MCF 10A (cell line): ENCODE data around the gene OR11H7. TPM values are rescaled to one million over a fixed set of nuclear protein-coding genes. Genes with fewer than 3 reads are reported as not detected.

Experiments used
- BruUV-seq: library from RNA; stranded (reverse); fragments of 400-500 nt; replicated peaks from 2 replicates; lab custom pipeline; 2021; lab: Mats Ljungman, UMichigan
- CTCF ChIA-PET: fragments of 300-600 bp; sonication (Branson Sonifier 250); formaldehyde crosslinking; extraction: SDS; loops from one replicate; lab custom pipeline; 2021; ENCODE audit warnings: antibody characterized with exemption, inconsistent platforms; lab: Yijun Ruan, JAX
- POLR2A ChIA-PET: fragments of 300-600, 350-650 bp; sonication (Branson Sonifier 250); formaldehyde crosslinking; extraction: SDS; loops from one replicate; lab custom pipeline; 2020; ENCODE audit warnings: antibody characterized with exemption, inconsistent platforms; lab: Yijun Ruan, JAX
- DNase-seq: peaks from one replicate; pipeline ENCODE4 v3.0.0-alpha.2; 2018; ENCODE audit not compliant: unreplicated experiment
- H3K27ac Mint-ChIP-seq: one replicate; pipeline ENCODE4 v1.8.0; 2022; ENCODE audit warnings: mild to moderate bottlenecking, low read depth, mixed read lengths; ENCODE audit not compliant: unreplicated experiment
- H3K27me3 Mint-ChIP-seq: one replicate; pipeline ENCODE4 v1.8.0; 2022; ENCODE audit warnings: mixed read lengths; ENCODE audit not compliant: insufficient read depth, unreplicated experiment
- H3K36me3 Mint-ChIP-seq: one replicate; pipeline ENCODE4 v1.8.0; 2022; ENCODE audit warnings: mild to moderate bottlenecking, moderate library complexity, mixed read lengths; ENCODE audit not compliant: insufficient read depth, unreplicated experiment
- H3K4me1 Mint-ChIP-seq: one replicate; pipeline ENCODE4 v1.8.0; 2022; ENCODE audit warnings: mixed read lengths; ENCODE audit not compliant: insufficient read depth, unreplicated experiment
- H3K4me3 Mint-ChIP-seq: one replicate; pipeline ENCODE4 v1.8.0; 2022; ENCODE audit warnings: mild to moderate bottlenecking, moderate library complexity, mixed read lengths; ENCODE audit not compliant: unreplicated experiment
- H3K9me3 Mint-ChIP-seq: one replicate; pipeline ENCODE4 v1.8.0; 2022; ENCODE audit warnings: mixed read lengths; ENCODE audit not compliant: unreplicated experiment
- CTCF ChIP-seq: fragments of 200-600 bp; IDR thresholded peaks from one replicate; pipeline ENCODE4 v1.8.0; 2022; ENCODE audit warnings: antibody characterized with exemption, mild to moderate bottlenecking; ENCODE audit not compliant: unreplicated experiment
- intact Hi-C: fragments of 100-400 bp; cut with micrococcal nuclease; formaldehyde crosslinking; loops from 2 replicates; pipeline ENCODE4 v1.14.1; 2022
- total RNA-seq: library from RNA; stranded (reverse); gene quantifications from 2 replicates; pipeline ENCODE4 v1.2.3, GENCODE V29; 2022

The OR11H7 gene
- total RNA-seq, 1 experiment from 2014 or later, result not detected

GRCh38 chr14:20195911-20196310, 32.9 kb upstream of the OR11H7 start:
- peaks cover 79% of the 10 kb centered on the region for H3K27me3 Mint-ChIP-seq
- DNase-seq, result peak; percentile 8
- no peaks in the 10 kb centered on the region for H3K9me3 Mint-ChIP-seq
- peaks cover 6% of the 10 kb centered on the region for H3K4me1 Mint-ChIP-seq
- intact Hi-C loops, result no loop called here
- POLR2A ChIA-PET, result no interaction called here
- H3K36me3 Mint-ChIP-seq, result no peaks in the 10 kb centered on the region
- no peak overlapping the region for H3K4me3 Mint-ChIP-seq
- no TSS peak for BruUV-seq
- TF ChIP-seq CTCF, result peak; percentile 7
- H3K27ac Mint-ChIP-seq, result no peak overlapping the region
- CTCF ChIA-PET, result no interaction called here

GRCh38 chr14:20197459-20197858, 31.3 kb upstream of the OR11H7 start:
- no peak for TF ChIP-seq CTCF
- ChIA-PET POLR2A (no interaction called here), CTCF (interaction anchor here (1.0 kb wide), 1 partner anchor 27 kb away, joined by 4 read pairs; no protein-coding TSS in a partner anchor)
- no peaks in the 10 kb centered on the region for H3K9me3 Mint-ChIP-seq
- H3K36me3 Mint-ChIP-seq, result no peaks in the 10 kb centered on the region
- no peak overlapping the region for H3K4me3 Mint-ChIP-seq
- H3K4me1 Mint-ChIP-seq, result peaks cover 6% of the 10 kb centered on the region
- peaks cover 65% of the 10 kb centered on the region for H3K27me3 Mint-ChIP-seq
- no peak overlapping the region for H3K27ac Mint-ChIP-seq
- DNase-seq, result no peak
- intact Hi-C loops, result no loop called here
- BruUV-seq, result no TSS peak

GRCh38 chr14:20198991-20199390, 29.8 kb upstream of the OR11H7 start:
- intact Hi-C loops, result no loop called here
- no peak for TF ChIP-seq CTCF
- BruUV-seq, result no TSS peak
- Mint-ChIP-seq H3K27ac (no peak overlapping the region), H3K4me1 (peaks cover 6% of the 10 kb centered on the region), H3K4me3 (no peak overlapping the region), H3K27me3 (peaks cover 61% of the 10 kb centered on the region), H3K36me3 (no peaks in the 10 kb centered on the region), H3K9me3 (no peaks in the 10 kb centered on the region)
- ChIA-PET CTCF (interaction anchor here (1.0 kb wide), 1 partner anchor 11 kb away, joined by 3 read pairs; no protein-coding TSS in a partner anchor), POLR2A (no interaction called here)
- no peak for DNase-seq

GRCh38 chr14:20204721-20205120, 24.1 kb upstream of the OR11H7 start:
- no peak overlapping the region for H3K4me3 Mint-ChIP-seq
- H3K27me3 Mint-ChIP-seq, result peaks cover 29% of the 10 kb centered on the region
- intact Hi-C loops, result no loop called here
- no peak for TF ChIP-seq CTCF
- H3K9me3 Mint-ChIP-seq, result no peaks in the 10 kb centered on the region
- ChIA-PET POLR2A (no interaction called here), CTCF (no interaction called here)
- DNase-seq, result no peak
- no peak overlapping the region for H3K27ac Mint-ChIP-seq
- H3K36me3 Mint-ChIP-seq, result no peaks in the 10 kb centered on the region
- BruUV-seq, result no TSS peak
- no peaks in the 10 kb centered on the region for H3K4me1 Mint-ChIP-seq
